ENCODE data around the gene ARID1B.

The ARID1B gene

DNA sequence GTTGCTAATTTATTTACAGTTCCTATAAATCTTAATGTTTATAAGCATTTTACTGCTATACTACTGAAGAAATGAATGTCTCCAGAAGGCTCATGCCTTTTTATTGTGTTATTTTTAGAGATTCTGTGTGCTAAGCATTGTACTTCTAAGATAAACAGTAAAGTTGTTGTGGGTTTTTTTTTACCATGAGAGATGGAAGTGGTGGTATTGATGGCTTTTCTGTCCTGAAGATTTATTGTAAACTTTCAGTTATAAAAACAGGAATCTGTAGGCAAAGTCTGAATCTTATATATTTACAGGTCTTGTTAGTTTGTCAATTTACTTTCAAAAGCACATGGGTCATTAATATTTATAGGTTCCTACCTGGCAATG, 299.3 kb downstream of the ARID1B start:
- H3K4me3 ChIP-seq (ENCODE audit: insufficient read depth, low read length, poor library complexity, severe bottlenecking) = no peak overlapping the region
- no peaks in the 10 kb centered on the region for H3K27me3 ChIP-seq (ENCODE audit: low read length)
- no peaks in the 10 kb centered on the region for H3K9me2 ChIP-seq (replicated peaks; ENCODE audit: insufficient read depth, low read length)
- no peaks in the 10 kb centered on the region for H3K36me3 ChIP-seq (ENCODE audit: low read length)
- no peaks in the 10 kb centered on the region for H3F3A ChIP-seq (ENCODE audit: insufficient read depth)
- H3K27ac ChIP-seq (ENCODE audit: low read depth, low read length) = no peak overlapping the region
- H3K9ac ChIP-seq (ENCODE audit: low read length) = no peak overlapping the region
- H4K20me1 ChIP-seq (ENCODE audit: low read depth, low read length) = no peaks in the 10 kb centered on the region
- H3K9me3 ChIP-seq (ENCODE audit: insufficient read depth, low read length) = no peaks in the 10 kb centered on the region
- H2AFZ ChIP-seq (ENCODE audit: low read depth, low read length, severe bottlenecking) = no peak overlapping the region
- TF ChIP-seq, protein P1, sequence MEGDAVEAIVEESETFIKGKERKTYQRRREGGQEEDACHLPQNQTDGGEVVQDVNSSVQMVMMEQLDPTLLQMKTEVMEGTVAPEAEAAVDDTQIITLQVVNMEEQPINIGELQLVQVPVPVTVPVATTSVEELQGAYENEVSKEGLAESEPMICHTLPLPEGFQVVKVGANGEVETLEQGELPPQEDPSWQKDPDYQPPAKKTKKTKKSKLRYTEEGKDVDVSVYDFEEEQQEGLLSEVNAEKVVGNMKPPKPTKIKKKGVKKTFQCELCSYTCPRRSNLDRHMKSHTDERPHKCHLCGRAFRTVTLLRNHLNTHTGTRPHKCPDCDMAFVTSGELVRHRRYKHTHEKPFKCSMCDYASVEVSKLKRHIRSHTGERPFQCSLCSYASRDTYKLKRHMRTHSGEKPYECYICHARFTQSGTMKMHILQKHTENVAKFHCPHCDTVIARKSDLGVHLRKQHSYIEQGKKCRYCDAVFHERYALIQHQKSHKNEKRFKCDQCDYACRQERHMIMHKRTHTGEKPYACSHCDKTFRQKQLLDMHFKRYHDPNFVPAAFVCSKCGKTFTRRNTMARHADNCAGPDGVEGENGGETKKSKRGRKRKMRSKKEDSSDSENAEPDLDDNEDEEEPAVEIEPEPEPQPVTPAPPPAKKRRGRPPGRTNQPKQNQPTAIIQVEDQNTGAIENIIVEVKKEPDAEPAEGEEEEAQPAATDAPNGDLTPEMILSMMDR (IDR thresholded peaks at IDR 0.05; ENCODE audit: insufficient read depth, low read length, poor library complexity, severe bottlenecking) = no peak
- no peak for TF ChIP-seq EZH2phosphoT487 (conservative IDR thresholded peaks at IDR 0.05; ENCODE audit: low read length)
- H3K4me2 ChIP-seq (ENCODE audit: low read depth, low read length, poor library complexity, severe bottlenecking) = no peak overlapping the region
- H3K79me2 ChIP-seq (ENCODE audit: insufficient read depth, low read length) = no peaks in the 10 kb centered on the region

DNA sequence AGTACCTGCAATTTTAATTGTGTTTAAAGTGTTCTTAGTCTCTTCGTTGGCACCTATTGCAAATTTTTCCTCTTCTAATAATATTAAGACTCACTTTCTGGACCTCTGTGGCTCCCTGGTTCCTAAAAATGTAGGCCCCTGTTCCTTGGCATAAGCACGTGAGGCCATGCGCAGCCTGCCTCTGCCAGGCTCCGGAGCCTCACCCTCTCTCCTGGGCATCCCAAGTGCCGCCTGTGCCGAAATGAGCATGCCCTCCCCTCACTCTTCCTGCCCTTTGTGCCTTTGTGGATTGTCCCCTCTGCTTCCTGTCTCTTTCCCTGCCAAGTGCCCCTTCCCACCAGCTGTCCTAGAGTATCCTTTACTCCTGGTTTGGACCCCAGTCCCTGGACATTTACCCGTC, 300.1 kb downstream of the ARID1B start:
- H2AFZ ChIP-seq (ENCODE audit: low read depth, low read length, severe bottlenecking) = no peak overlapping the region
- no peaks in the 10 kb centered on the region for H3K9me3 ChIP-seq (ENCODE audit: insufficient read depth, low read length)
- no peak overlapping the region for H3K4me3 ChIP-seq (ENCODE audit: insufficient read depth, low read length, poor library complexity, severe bottlenecking)
- no peaks in the 10 kb centered on the region for H3F3A ChIP-seq (ENCODE audit: insufficient read depth)
- H3K9ac ChIP-seq (ENCODE audit: low read length) = no peak overlapping the region
- no peaks in the 10 kb centered on the region for H3K36me3 ChIP-seq (ENCODE audit: low read length)
- no peaks in the 10 kb centered on the region for H4K20me1 ChIP-seq (ENCODE audit: low read depth, low read length)
- H3K4me2 ChIP-seq (ENCODE audit: low read depth, low read length, poor library complexity, severe bottlenecking) = no peak overlapping the region
- H3K79me2 ChIP-seq (ENCODE audit: insufficient read depth, low read length) = no peaks in the 10 kb centered on the region
- H3K27me3 ChIP-seq (ENCODE audit: low read length) = no peaks in the 10 kb centered on the region
- H3K27ac ChIP-seq (ENCODE audit: low read depth, low read length) = no peak overlapping the region
- TF ChIP-seq EZH2phosphoT487 (conservative IDR thresholded peaks at IDR 0.05; ENCODE audit: low read length) = no peak
- TF ChIP-seq, protein P1 (IDR thresholded peaks at IDR 0.05; ENCODE audit: insufficient read depth, low read length, poor library complexity, severe bottlenecking) = no peak
- no peaks in the 10 kb centered on the region for H3K9me2 ChIP-seq (replicated peaks; ENCODE audit: insufficient read depth, low read length)

DNA sequence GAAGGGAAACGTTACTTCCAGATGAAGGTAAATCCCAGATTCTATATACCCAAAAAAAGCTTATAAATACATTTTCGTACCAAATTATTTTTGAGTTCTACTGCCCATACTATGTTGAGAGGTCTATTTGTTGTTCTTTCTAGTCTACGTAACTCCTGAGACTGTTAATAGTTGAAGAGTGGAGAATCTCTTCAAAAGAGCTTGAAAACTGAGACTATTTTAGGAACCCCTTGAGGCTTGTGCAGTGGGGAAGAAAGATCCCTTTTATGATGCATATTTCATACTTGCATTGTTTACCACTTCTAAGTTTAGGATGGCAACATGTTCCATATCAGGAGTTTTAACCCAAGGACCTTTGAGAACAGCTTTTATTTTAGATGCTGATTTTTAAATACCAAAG, 301.1 kb downstream of the ARID1B start:
- H3K9me3 ChIP-seq (ENCODE audit: insufficient read depth, low read length) = no peaks in the 10 kb centered on the region
- no peaks in the 10 kb centered on the region for H3K27me3 ChIP-seq (ENCODE audit: low read length)
- H3K4me3 ChIP-seq (ENCODE audit: insufficient read depth, low read length, poor library complexity, severe bottlenecking) = no peak overlapping the region
- H3K79me2 ChIP-seq (ENCODE audit: insufficient read depth, low read length) = no peaks in the 10 kb centered on the region
- no peak overlapping the region for H3K4me2 ChIP-seq (ENCODE audit: low read depth, low read length, poor library complexity, severe bottlenecking)
- no peaks in the 10 kb centered on the region for H4K20me1 ChIP-seq (ENCODE audit: low read depth, low read length)
- no peaks in the 10 kb centered on the region for H3K9me2 ChIP-seq (replicated peaks; ENCODE audit: insufficient read depth, low read length)
- no peak overlapping the region for H3K9ac ChIP-seq (ENCODE audit: low read length)
- no peak for TF ChIP-seq EZH2phosphoT487 (conservative IDR thresholded peaks at IDR 0.05; ENCODE audit: low read length)
- TF ChIP-seq, protein P1 (IDR thresholded peaks at IDR 0.05; ENCODE audit: insufficient read depth, low read length, poor library complexity, severe bottlenecking) = no peak
- H3F3A ChIP-seq (ENCODE audit: insufficient read depth) = no peaks in the 10 kb centered on the region
- H3K36me3 ChIP-seq (ENCODE audit: low read length) = no peaks in the 10 kb centered on the region
- H3K27ac ChIP-seq (ENCODE audit: low read depth, low read length) = no peak overlapping the region
- no peak overlapping the region for H2AFZ ChIP-seq (ENCODE audit: low read depth, low read length, severe bottlenecking)

DNA sequence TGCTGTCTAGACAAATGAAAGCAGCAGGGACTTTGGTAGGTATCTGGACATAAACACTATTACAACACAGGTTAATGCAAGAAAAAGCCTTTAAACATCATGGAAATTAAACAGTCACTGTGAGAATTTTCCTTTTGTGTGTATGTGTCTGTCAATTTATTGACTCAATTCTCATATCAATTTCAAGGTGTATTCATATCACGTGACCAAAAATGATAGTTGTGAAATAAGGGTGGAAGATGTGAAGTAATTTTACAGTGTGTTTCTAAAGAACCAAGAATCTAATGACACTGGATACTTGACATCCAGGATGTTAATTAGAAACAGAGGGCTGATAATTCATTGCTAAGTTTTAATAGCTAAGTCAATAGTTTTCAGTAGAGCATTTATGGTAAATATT, 302.1 kb downstream of the ARID1B start:
- Histone ChIP-seq H3K9me3 (ENCODE audit: insufficient read depth, low read length) (no peaks in the 10 kb centered on the region), H3K4me3 (ENCODE audit: insufficient read depth, low read length, poor library complexity, severe bottlenecking) (no peak overlapping the region), H3K4me2 (ENCODE audit: low read depth, low read length, poor library complexity, severe bottlenecking) (peak overlapping the region; percentile 30), H3F3A (ENCODE audit: insufficient read depth) (no peaks in the 10 kb centered on the region), H3K27ac (ENCODE audit: low read depth, low read length) (no peak overlapping the region), H3K9ac (ENCODE audit: low read length) (no peak overlapping the region), H2AFZ (ENCODE audit: low read depth, low read length, severe bottlenecking) (no peak overlapping the region), H3K27me3 (ENCODE audit: low read length) (no peaks in the 10 kb centered on the region), H3K79me2 (ENCODE audit: insufficient read depth, low read length) (no peaks in the 10 kb centered on the region), H4K20me1 (ENCODE audit: low read depth, low read length) (no peaks in the 10 kb centered on the region), H3K36me3 (ENCODE audit: low read length) (no peaks in the 10 kb centered on the region), H3K9me2 (replicated peaks; ENCODE audit: insufficient read depth, low read length) (no peaks in the 10 kb centered on the region)
- TF ChIP-seq, protein P1 (IDR thresholded peaks at IDR 0.05; ENCODE audit: insufficient read depth, low read length, poor library complexity, severe bottlenecking) = no peak
